Fibroblast of peridontal ligament (primary cell): Measurements from ENCODE around the gene HDAC4.

Source experiments
- DNase-seq: peaks from one replicate; pipeline ENCODE4 v3.0.0-alpha.2; 2010; ENCODE audit errors: extremely low read depth

Gene HDAC4

GRCh38 chr2:239067196-239067865 is 333.5 kb downstream of the HDAC4 start:
- no peak for DNase-seq

GRCh38 chr2:239066597-239066996 is 334.2 kb downstream of the HDAC4 start:
- no peak for DNase-seq

GRCh38 chr2:239065962-239066361 is 334.9 kb downstream of the HDAC4 start:
- no peak for DNase-seq

GRCh38 chr2:239065537-239065936 is 335.3 kb downstream of the HDAC4 start:
- DNase-seq, result no peak

GRCh38 chr2:239064891-239065290 is 335.9 kb downstream of the HDAC4 start:
- no peak for DNase-seq

GRCh38 chr2:239064253-239064652 is 336.6 kb downstream of the HDAC4 start:
- no peak for DNase-seq

GRCh38 chr2:239062743-239063142 is 338.1 kb downstream of the HDAC4 start:
- no peak for DNase-seq

GRCh38 chr2:239061824-239062570 is 338.8 kb downstream of the HDAC4 start:
- no peak for DNase-seq

- DNase-seq, result no peak
These were observed 339.6 kb downstream of the HDAC4 start for GRCh38 chr2:239061121-239061666.

- DNase-seq, result no peak
These were observed 340.1 kb downstream of the HDAC4 start for GRCh38 chr2:239060676-239061075.

- no peak for DNase-seq
These were observed 341.0 kb downstream of the HDAC4 start for GRCh38 chr2:239059854-239060253.

GRCh38 chr2:239058766-239059165 is 342.1 kb downstream of the HDAC4 start:
- DNase-seq, result peak; percentile 52

GRCh38 chr2:239057533-239057932 is 343.3 kb downstream of the HDAC4 start:
- DNase-seq, result peak; percentile 16

GRCh38 chr2:239056611-239057010 is 344.2 kb downstream of the HDAC4 start:
- DNase-seq, result no peak

GRCh38 chr2:239055756-239056493 is 344.9 kb downstream of the HDAC4 start:
- no peak for DNase-seq

GRCh38 chr2:239054921-239055320 is 345.9 kb downstream of the HDAC4 start:
- no peak for DNase-seq

GRCh38 chr2:239053801-239054503 is 346.9 kb downstream of the HDAC4 start:
- DNase-seq, result no peak

GRCh38 chr2:239052798-239053665 is 347.8 kb downstream of the HDAC4 start:
- no peak for DNase-seq

- no peak for DNase-seq
These were observed 348.9 kb downstream of the HDAC4 start for GRCh38 chr2:239051891-239052445.

GRCh38 chr2:239050252-239050649 is 350.6 kb downstream of the HDAC4 start:
- no peak for DNase-seq
